T-helper 9 cell (primary cell): ENCODE results near the gene PDZD2.

Source experiments
- DNase-seq: peaks from one replicate; pipeline ENCODE4 v3.0.0-alpha.2; 2020

PDZD2 gene

GRCh38 chr5:31887556-31887955, 248.6 kb downstream of the PDZD2 start:
- no peak for DNase-seq

GRCh38 chr5:31888564-31888963, 249.6 kb downstream of the PDZD2 start:
- DNase-seq, result no peak

GRCh38 chr5:31889001-31889561, 250.2 kb downstream of the PDZD2 start:
- no peak for DNase-seq

- DNase-seq, result no peak
Measured at GRCh38 chr5:31890046-31890445, 251.1 kb downstream of the PDZD2 start.

- no peak for DNase-seq
Measured at GRCh38 chr5:31894141-31894540, 255.2 kb downstream of the PDZD2 start.

DNA sequence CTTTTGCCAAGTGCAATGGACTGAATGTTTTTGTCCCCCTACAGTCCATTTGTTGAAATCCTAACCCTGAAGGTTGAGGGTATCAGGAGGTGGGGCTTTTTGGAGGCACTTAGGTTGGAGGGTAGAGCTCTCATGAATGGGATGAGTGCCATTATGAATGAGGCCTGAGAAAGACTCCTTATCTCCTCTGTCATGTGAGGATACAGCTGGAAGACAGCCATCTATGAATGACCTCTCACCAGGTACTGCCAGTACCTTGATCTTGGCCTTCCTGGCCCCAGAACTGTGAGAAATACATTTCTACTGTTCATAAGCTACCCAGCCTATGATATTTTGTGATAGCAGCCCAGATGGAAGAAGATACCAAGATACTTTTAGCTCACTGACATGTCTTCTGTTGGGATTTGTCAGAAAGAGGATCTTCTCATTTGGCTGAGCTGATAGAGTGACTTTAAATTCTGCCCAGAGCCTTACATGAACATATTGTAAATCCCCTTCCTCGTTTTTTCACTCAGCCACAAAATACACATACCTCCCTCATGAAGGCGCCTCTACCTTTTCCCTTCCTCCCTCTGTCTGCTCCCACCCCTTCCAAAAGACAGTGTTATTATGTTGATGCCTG, 256.4 kb downstream of the PDZD2 start:
- no peak for DNase-seq

- no peak for DNase-seq
Measured at GRCh38 chr5:31898036-31898632, 259.2 kb downstream of the PDZD2 start.

GRCh38 chr5:31900296-31900865, 261.4 kb downstream of the PDZD2 start:
- no peak for DNase-seq

GRCh38 chr5:31901807-31902530, 263.0 kb downstream of the PDZD2 start:
- no peak for DNase-seq

DNA sequence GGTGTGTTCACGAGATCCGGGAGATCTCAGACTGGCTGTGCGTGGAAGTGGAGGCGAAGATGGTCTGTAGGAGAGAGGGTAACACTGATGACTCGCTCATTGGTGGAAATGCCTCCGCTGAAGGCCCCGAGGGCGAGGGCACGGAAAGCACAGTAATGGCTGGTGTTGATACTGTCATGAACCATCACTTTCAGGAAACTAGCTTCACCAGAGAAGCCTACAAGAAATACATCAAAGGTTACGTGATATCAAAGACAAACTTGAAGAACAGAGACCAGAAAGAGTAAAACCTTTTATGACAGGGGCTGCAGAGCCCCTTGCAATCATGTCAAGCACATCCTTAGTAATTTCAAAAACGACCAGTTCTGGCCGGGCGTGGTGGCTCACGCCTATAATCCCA, 269.5 kb downstream of the PDZD2 start:
- DNase-seq, result no peak

DNA sequence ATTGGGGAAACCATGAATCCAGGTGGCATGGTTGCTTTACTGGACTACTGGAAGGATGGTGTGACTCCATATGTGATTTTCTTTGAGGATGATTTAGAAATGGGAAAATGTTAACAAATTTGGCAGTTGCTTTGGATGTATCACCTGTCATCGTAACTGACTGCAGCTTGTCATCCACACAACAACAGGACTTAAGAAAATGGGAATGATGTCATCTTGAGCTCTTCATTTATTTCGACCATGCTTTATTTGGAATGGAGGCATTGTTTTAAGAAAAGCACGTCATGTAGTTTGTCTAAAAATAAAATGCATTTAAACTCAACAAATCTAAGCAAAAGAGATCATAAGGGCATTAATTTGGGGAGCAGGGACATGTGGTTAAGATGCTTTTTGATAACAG, 270.1 kb downstream of the PDZD2 start:
- no peak for DNase-seq

GRCh38 chr5:31911291-31912265, 272.6 kb downstream of the PDZD2 start:
- no peak for DNase-seq

GRCh38 chr5:31913808-31914207, 274.9 kb downstream of the PDZD2 start:
- no peak for DNase-seq

DNA sequence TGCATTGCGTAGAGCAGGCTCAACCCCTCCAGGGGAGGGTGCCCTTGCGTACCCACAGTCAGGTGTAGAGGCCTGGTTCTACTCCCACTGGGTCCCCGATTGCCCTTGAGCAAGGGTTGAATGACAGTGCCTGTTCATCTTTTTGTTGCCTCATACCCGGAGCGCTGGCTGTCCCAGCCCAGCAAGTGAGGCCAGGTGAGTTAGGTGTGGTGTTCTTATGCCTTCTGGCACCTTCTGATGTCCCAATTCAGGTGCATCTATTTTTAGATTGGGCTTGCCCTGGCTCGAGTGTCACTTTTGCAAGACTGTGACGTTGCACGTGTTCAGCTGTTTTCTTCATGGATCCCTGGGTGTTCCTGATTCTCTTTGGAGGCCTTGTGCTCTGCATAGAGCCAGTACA, 277.4 kb downstream of the PDZD2 start:
- DNase-seq, result no peak

- DNase-seq, result no peak
Measured at GRCh38 chr5:31918739-31919138, 279.8 kb downstream of the PDZD2 start.

- DNase-seq, result no peak
Measured at GRCh38 chr5:31921852-31922305, 282.9 kb downstream of the PDZD2 start.

- no peak for DNase-seq
Measured at GRCh38 chr5:31924005-31924404, 285.1 kb downstream of the PDZD2 start.

- no peak for DNase-seq
Measured at GRCh38 chr5:31931874-31932273, 292.9 kb downstream of the PDZD2 start.

- DNase-seq, result no peak
Measured at GRCh38 chr5:31934156-31934555, 295.2 kb downstream of the PDZD2 start.

- no peak for DNase-seq
Measured at GRCh38 chr5:31935496-31936369, 296.8 kb downstream of the PDZD2 start.

GRCh38 chr5:31936683-31937082, 297.8 kb downstream of the PDZD2 start:
- no peak for DNase-seq
